K562 (cell line): ENCODE data around the gene C3AR1. TPM values are rescaled to one million over a fixed set of nuclear protein-coding genes. Genes with fewer than 3 reads are reported as not detected.
"Not testable (repeated sequence)": the region's sequence is repeated elsewhere in the genome, so short reads cannot be mapped to it uniquely, and the experiment has no call there.

Experiments
- ATAC-seq: fragments of 200-7000 bp; cut with Tn5 transposase; 3 replicates; pipeline ENCODE4 v1.9.1; 2020; ENCODE audit warnings: moderate library complexity
- BruUV-seq: library from RNA; stranded (reverse); fragments of 400-500 nt; replicated peaks from 2 replicates; lab custom pipeline; 2021; lab: Mats Ljungman, UMichigan
- CTCF ChIA-PET: fragments of 300-600 bp; formaldehyde crosslinking; extraction: SDS; loops from one replicate; lab custom pipeline; 2021; ENCODE audit warnings: low intra/inter-chr PET ratio; lab: Yijun Ruan, JAX
- POLR2A ChIA-PET: fragments of 300-600, 350-650 bp; sonication (Branson Sonifier 250); formaldehyde crosslinking; extraction: SDS; loops from one replicate; lab custom pipeline; 2021; ENCODE audit warnings: antibody characterized with exemption, inconsistent platforms; lab: Yijun Ruan, JAX
- DNase-seq, 4 experiments: peaks; one replicate each; pipeline versions ENCODE4 v3.0.0 to v3.0.0-alpha.2; 2011 to 2018; ENCODE audit warnings: low spot score in 3 of 4, mixed read lengths in 3 of 4; ENCODE audit errors: extremely low read depth in 1 of 4
- FAIRE-seq: peaks from 2 replicates; lab custom pipeline; 2011; peaks lifted over from hg19 to GRCh38; lab: Jason Lieb, UNC
- H2AFZ ChIP-seq: 2 replicates; pipeline ENCODE4 v1.6.0; 2011; ENCODE audit warnings: low read depth, low read length, control low read depth, inconsistent platforms
- H3K27ac ChIP-seq: fragments of 200-600 bp; 3 replicates; pipeline ENCODE4 v1.8.0; 2011; ENCODE audit warnings: low read depth, mild to moderate bottlenecking, control low read depth, inconsistent platforms, low read length, moderate library complexity, mixed read lengths; ENCODE audit errors: extremely low read depth
- H3K27me3 ChIP-seq, 2 experiments: fragments of 300-600 bp in 1 of 2; 2 replicates in 1 of 2; 3 replicates in 1 of 2; pipeline versions ENCODE4 v1.6.0 to v1.8.0; 2011; ENCODE audit warnings: inconsistent platforms in 2 of 2, low read length in 2 of 2, mild to moderate bottlenecking in 1 of 2, mixed read lengths in 1 of 2, moderate library complexity in 1 of 2; ENCODE audit not compliant: control insufficient read depth in 2 of 2, insufficient read depth in 2 of 2
- H3K36me3 ChIP-seq: fragments of 300-600 bp; 3 replicates; pipeline ENCODE4 v1.8.0; 2011; ENCODE audit warnings: mild to moderate bottlenecking, low read length, inconsistent platforms; ENCODE audit not compliant: control insufficient read depth, insufficient read depth
- H3K4me1 ChIP-seq, 2 experiments: fragments of 200-600 bp in 1 of 2; replicated peaks in 1 of 2; 2 replicates in 1 of 2; 3 replicates in 1 of 2; pipeline versions ENCODE4 v1.5.1 to v1.8.0; 2011; ENCODE audit warnings: inconsistent platforms in 2 of 2, low read length in 2 of 2, mild to moderate bottlenecking in 1 of 2, mixed read lengths in 1 of 2, moderate library complexity in 1 of 2; ENCODE audit not compliant: control insufficient read depth in 2 of 2, insufficient read depth in 2 of 2
- H3K4me2 ChIP-seq: 2 replicates; pipeline ENCODE4 v1.6.1; 2011; ENCODE audit warnings: low read length, control low read depth, inconsistent platforms, mixed read lengths; ENCODE audit not compliant: insufficient read depth
- H3K4me3 ChIP-seq: fragments of 200-600 bp; sonication (generic), shearing (Covaris generic); 2 replicates; pipeline ENCODE4 v1.5.1; 2016; ENCODE audit warnings: control low read depth, inconsistent platforms
- H3K79me2 ChIP-seq: fragments of 200-600 bp; 3 replicates; pipeline ENCODE4 v1.8.0; 2011; ENCODE audit warnings: low read length, inconsistent platforms; ENCODE audit not compliant: control insufficient read depth, insufficient read depth
- H3K9ac ChIP-seq, 2 experiments: 2 replicates each; pipeline versions ENCODE4 v1.6.0 to v1.6.1; 2011; ENCODE audit warnings: low read depth in 2 of 2, low read length in 2 of 2, control low read depth in 1 of 2, inconsistent platforms in 1 of 2, mild to moderate bottlenecking in 1 of 2, mixed read lengths in 1 of 2; ENCODE audit not compliant: insufficient read depth in 1 of 2
- H3K9me1 ChIP-seq: one replicate; pipeline ENCODE4 v1.6.0; 2011; ENCODE audit warnings: inconsistent platforms, mild to moderate bottlenecking, low read length, moderate library complexity; ENCODE audit not compliant: control insufficient read depth, insufficient read depth
- H3K9me3 ChIP-seq: replicated peaks from 2 replicates; pipeline ENCODE4 v1.5.1; 2011; ENCODE audit warnings: low read depth, low read length, inconsistent platforms; ENCODE audit not compliant: control insufficient read depth, insufficient read depth
- H4K20me1 ChIP-seq: replicated peaks from 2 replicates; pipeline ENCODE4 v1.6.1; 2011; ENCODE audit warnings: low read length, inconsistent platforms, mixed read lengths; ENCODE audit not compliant: control insufficient read depth, insufficient read depth
- ESRRB ChIP-seq: fragments of 250-450 bp; sonication (Bioruptor Pico); IDR thresholded peaks from 2 replicates; pipeline ENCODE4 v1.5.0; 2020; ENCODE audit warnings: mild to moderate bottlenecking, moderate library complexity, borderline replicate concordance
- PHF20 ChIP-seq: fragments of 450-650 bp; IDR thresholded peaks from 2 replicates; pipeline ENCODE4 v1.6.1; 2018; ENCODE audit not compliant: partially characterized antibody
- SPI1 ChIP-seq: IDR thresholded peaks from 2 replicates; pipeline ENCODE4 v1.6.1; 2011; ENCODE audit warnings: low read depth, low read length, control low read depth, borderline replicate concordance
- WGBS: fragments of 100-300 bp; shearing (Covaris generic); methylation state at CpG from one replicate; pipeline ENCODE4 v1.1.6; 2016; ENCODE audit warnings: low coverage, mixed read lengths; ENCODE audit not compliant: insufficient coverage; ENCODE audit errors: missing lambda C conversion rate; 5-methylcytosine and 5-hydroxymethylcytosine counted together
- in situ Hi-C: fragments of 300-500 bp; cut with MboI; formaldehyde crosslinking; loops from 4 replicates; pipeline ENCODE4 v1.15.0; 2018; ENCODE audit warnings: inconsistent platforms, mixed read lengths
- intact Hi-C: fragments of 100-400 bp; cut with micrococcal nuclease; formaldehyde crosslinking; loops from 2 replicates; pipeline ENCODE4 v1.14.2; 2022
- polyA plus RNA-seq, 8 experiments: library from polyadenylated mRNA; depleted of rRNA in 4 of 8; stranded (reverse) in 5 of 8; unstranded in 3 of 8; fragments of >200 nt; fragmentation: Nextera tagmentation in 2 of 8; fragmentation: Illumina TruSeq in 1 of 8; extraction: Ambion mirVana in 2 of 8; extraction: Trizol in 1 of 8; gene quantifications; 2 replicates each; pipeline versions ENCODE4 v1.2.1 to v1.2.3, GENCODE V29; 2011 to 2014; ENCODE audit warnings: inconsistent platforms in 1 of 8, missing spikeins in 1 of 8
- total RNA-seq, 7 experiments: library from RNA; depleted of rRNA in 6 of 7; stranded (reverse); fragments of >200 nt in 6 of 7; fragmentation: Illumina TruSeq in 2 of 7; extraction: Trizol in 2 of 7; gene quantifications; 2 replicates each; pipeline versions ENCODE4 v1.2.1 to v1.2.3, GENCODE V29; 2011 to 2021; ENCODE audit warnings: low replicate concordance in 1 of 7

Gene C3AR1
- total and polyA plus RNA-seq, 9 of the 15 experiments (the other 6 are each of a cell fraction or from before 2014, with no cell fraction given) = 2.2 to 12.9 (median 5.3) TPM

DNA sequence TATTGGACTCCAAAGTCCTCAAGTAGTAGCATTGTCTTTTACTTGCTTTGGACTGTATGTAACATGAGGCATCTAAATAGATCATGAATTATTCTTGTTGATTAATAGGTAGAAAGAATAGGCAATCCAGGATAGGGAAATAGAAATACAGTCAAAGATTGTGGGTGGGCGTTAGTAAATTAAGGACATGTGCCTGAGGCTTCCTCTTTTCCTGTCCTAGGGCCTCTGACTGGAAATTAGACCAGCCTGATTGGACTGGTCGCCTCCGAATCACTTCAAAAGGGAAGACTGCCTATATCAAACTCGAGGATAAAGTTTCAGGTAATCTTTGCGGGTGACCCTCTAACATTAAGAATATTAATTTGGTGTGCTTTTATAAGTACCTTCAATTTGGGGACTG, 23.6 kb upstream of the C3AR1 start:
- intact Hi-C loops (loop anchor here (10.0 kb wide), 1 partner anchor 155 kb away; the partner anchor contains the start of gene SLC2A3), in situ Hi-C loops (no loop called here)
- FAIRE-seq = no peak
- 100% methylated on average over 5 of the region's 5 CpGs for WGBS
- no TSS peak for BruUV-seq
- H4K20me1 ChIP-seq = no peaks in the 10 kb centered on the region
- POLR2A ChIA-PET = interaction anchor here (0.6 kb wide), 1 partner anchor 166 kb away, joined by 3 read pairs; no protein-coding TSS in a partner anchor
- peaks cover 70% of the 10 kb centered on the region for H3K36me3 ChIP-seq
- no peaks in the 10 kb centered on the region for H3K4me1 ChIP-seq
- no peak overlapping the region for H3K9ac ChIP-seq
- DNase-seq = no peak
- H2AFZ ChIP-seq = no peak overlapping the region
- no peak for ATAC-seq
- CTCF ChIA-PET = no interaction called here
- no peak overlapping the region for H3K27ac ChIP-seq
- no peaks in the 10 kb centered on the region for H3K27me3 ChIP-seq
- TF ChIP-seq ESRRB (CRISPR knock-in tag) (no peak), SPI1 (0 out of 2 replicates have a peak, but pooled peaks have one; percentile 11), PHF20 (no peak)
- TF ChIP-seq, all 486 proteins: peak for 1
- H3K4me3 ChIP-seq = no peak overlapping the region
- no peaks in the 10 kb centered on the region for H3K9me1 ChIP-seq
- no peak overlapping the region for H3K4me2 ChIP-seq
- peaks cover 41% of the 10 kb centered on the region for H3K79me2 ChIP-seq
- H3K9me3 ChIP-seq = no peaks in the 10 kb centered on the region

GRCh38 chr12:8089277-8089676, 23.1 kb upstream of the C3AR1 start:
- H2AFZ ChIP-seq, DNase-seq, H3K4me1 ChIP-seq, FAIRE-seq, H3K4me3 ChIP-seq, ATAC-seq, H4K20me1 ChIP-seq, CTCF ChIA-PET, H3K27ac ChIP-seq, H3K4me2 ChIP-seq, H3K9me1 ChIP-seq, BruUV-seq, in situ Hi-C loops, POLR2A ChIA-PET, H3K9ac ChIP-seq, H3K9me3 ChIP-seq, H3K27me3 ChIP-seq: not testable (repeated sequence)
- Histone ChIP-seq H3K36me3 (peaks cover 69% of the 10 kb centered on the region), H3K79me2 (peaks cover 46% of the 10 kb centered on the region)
- intact Hi-C loops = loop anchor here (10.0 kb wide), 1 partner anchor 154 kb away; the partner anchor contains the start of gene SLC2A3
- 91% methylated on average over 11 of the region's 11 CpGs for WGBS
